HG03045 (cell line): Measurements from ENCODE around the gene CEP57.
"Not testable (repeated sequence)": the region's sequence is repeated elsewhere in the genome, so short reads cannot be mapped to it uniquely, and the experiment has no call there.

Experiments
- ATAC-seq: cut with Tn5 transposase; IDR thresholded peaks from one replicate; pipeline ENCODE4 v1.9.1; 2021; ENCODE audit warnings: mild to moderate bottlenecking, moderate library complexity; ENCODE audit not compliant: unreplicated experiment

CEP57 gene

GRCh38 chr11:95795627-95796295 is 5.5 kb downstream of the CEP57 start:
- no peak for ATAC-seq

GRCh38 chr11:95796501-95796900 is 6.2 kb downstream of the CEP57 start:
- ATAC-seq: no peak

GRCh38 chr11:95799546-95799945 is 9.2 kb downstream of the CEP57 start:
- no peak for ATAC-seq

- no peak for ATAC-seq
Measured at GRCh38 chr11:95800438-95800837, 10.1 kb downstream of the CEP57 start.

- no peak for ATAC-seq
Measured at GRCh38 chr11:95802806-95803205, 12.5 kb downstream of the CEP57 start.

GRCh38 chr11:95803973-95804372 is 13.7 kb downstream of the CEP57 start:
- ATAC-seq: no peak

- no peak for ATAC-seq
Measured at GRCh38 chr11:95805869-95806268, 15.6 kb downstream of the CEP57 start.

- ATAC-seq: not testable (repeated sequence)
Measured at GRCh38 chr11:95806464-95806863, 16.2 kb downstream of the CEP57 start.

- ATAC-seq: not testable (repeated sequence)
Measured at GRCh38 chr11:95811052-95811451, 20.8 kb downstream of the CEP57 start.

- no peak for ATAC-seq
Measured at GRCh38 chr11:95816037-95816436, 25.7 kb downstream of the CEP57 start.

GRCh38 chr11:95821640-95822039 is 31.3 kb downstream of the CEP57 start:
- ATAC-seq: no peak

GRCh38 chr11:95827696-95828095 is 37.4 kb downstream of the CEP57 start:
- ATAC-seq: no peak

GRCh38 chr11:95829580-95830259 is 39.4 kb downstream of the CEP57 start:
- ATAC-seq: no peak

- no peak for ATAC-seq
Measured at GRCh38 chr11:95831198-95831883, 41.0 kb downstream of the CEP57 start.

GRCh38 chr11:95832763-95833162 is 42.5 kb downstream of the CEP57 start:
- ATAC-seq: no peak

GRCh38 chr11:95833378-95833777 is 43.1 kb downstream of the CEP57 start:
- no peak for ATAC-seq

GRCh38 chr11:95835351-95835750 is 45.1 kb downstream of the CEP57 start:
- ATAC-seq: no peak

- peak; percentile 91 for ATAC-seq
Measured at GRCh38 chr11:95835768-95836488, 45.6 kb downstream of the CEP57 start.

GRCh38 chr11:95845167-95845566 is 54.9 kb downstream of the CEP57 start:
- ATAC-seq: no peak

GRCh38 chr11:95849087-95849825 is 59.0 kb downstream of the CEP57 start:
- ATAC-seq: no peak

GRCh38 chr11:95850137-95850536 is 59.8 kb downstream of the CEP57 start:
- no peak for ATAC-seq
